Spinal cord (tissue), 10 donors: ENCODE results near the gene PLAAT2. TPM values are rescaled to one million over a fixed set of nuclear protein-coding genes. Genes with fewer than 3 reads are reported as not detected.
"Not testable (repeated sequence)": the region's sequence is repeated elsewhere in the genome, so short reads cannot be mapped to it uniquely, and the experiment has no call there.

Experiments
- DNase-seq, 6 donors: peaks; one replicate each; pipeline versions ENCODE4 v3.0.0 to v3.0.0-alpha.2; 2013 to 2015; ENCODE audit warnings: low spot score in 6 of 6, low read depth in 4 of 6
- H3K27ac ChIP-seq: one replicate; pipeline ENCODE4 v1.5.1; 2013; ENCODE audit warnings: low read depth, low read length, control low read depth
- H3K27me3 ChIP-seq: one replicate; pipeline ENCODE4 v1.6.1; 2013; ENCODE audit warnings: low read length; ENCODE audit not compliant: control insufficient read depth, insufficient read depth
- H3K36me3 ChIP-seq: one replicate; pipeline ENCODE4 v1.6.1; 2013; ENCODE audit warnings: low read length; ENCODE audit not compliant: control insufficient read depth, insufficient read depth
- H3K4me1 ChIP-seq: one replicate; pipeline ENCODE4 v1.6.1; 2013; ENCODE audit warnings: low read length; ENCODE audit not compliant: control insufficient read depth, insufficient read depth
- H3K4me3 ChIP-seq: one replicate; pipeline ENCODE4 v1.5.1; 2013; ENCODE audit warnings: low read depth, low read length, control low read depth
- H3K9me3 ChIP-seq: one replicate; pipeline ENCODE4 v1.6.1; 2013; ENCODE audit warnings: low read length; ENCODE audit not compliant: control insufficient read depth, insufficient read depth
- WGBS: methylation state at CpG from one replicate; pipeline ENCODE4 v1.1.5; 2013; ENCODE audit warnings: missing lambda C conversion rate; ENCODE audit not compliant: insufficient coverage; 5-methylcytosine and 5-hydroxymethylcytosine counted together
- polyA plus RNA-seq, 2 donors: library from polyadenylated mRNA; unstranded; fragments of 120-200 nt; gene quantifications; one replicate each; pipeline ENCODE4 v1.2.1, GENCODE V29; 2013; ENCODE audit not compliant: insufficient read length in 2 of 2
- total RNA-seq, 2 donors: library from RNA; depleted of rRNA in 1 of 2; stranded (reverse); fragments of 120-200 nt in 1 of 2; fragments of >200 nt in 1 of 2; gene quantifications; one replicate each; pipeline versions ENCODE4 v1.2.3 to v1.2.4, GENCODE V29; 2013 to 2014
- donor health status: healthy.

The PLAAT2 gene
- total and polyA plus RNA-seq, 4 donors, result 0.28 to 0.72 (median 0.35) TPM; not detected in 1

- DNase-seq, result peak in 1 of 6 donors; percentile 76
- H3K4me1 ChIP-seq, result peaks cover 16% of the 10 kb centered on the region
- not testable (repeated sequence) for H3K9me3 ChIP-seq, H3K4me3 ChIP-seq, H3K36me3 ChIP-seq, H3K27me3 ChIP-seq
- peak overlapping the region; percentile 67 for H3K27ac ChIP-seq
- 79% methylated on average over 4 of the region's 11 CpGs for whole genome bisulfite sequencing
Measured at GRCh38 chr11:63602290-63603179, 39.4 kb upstream of the PLAAT2 start.

DNA sequence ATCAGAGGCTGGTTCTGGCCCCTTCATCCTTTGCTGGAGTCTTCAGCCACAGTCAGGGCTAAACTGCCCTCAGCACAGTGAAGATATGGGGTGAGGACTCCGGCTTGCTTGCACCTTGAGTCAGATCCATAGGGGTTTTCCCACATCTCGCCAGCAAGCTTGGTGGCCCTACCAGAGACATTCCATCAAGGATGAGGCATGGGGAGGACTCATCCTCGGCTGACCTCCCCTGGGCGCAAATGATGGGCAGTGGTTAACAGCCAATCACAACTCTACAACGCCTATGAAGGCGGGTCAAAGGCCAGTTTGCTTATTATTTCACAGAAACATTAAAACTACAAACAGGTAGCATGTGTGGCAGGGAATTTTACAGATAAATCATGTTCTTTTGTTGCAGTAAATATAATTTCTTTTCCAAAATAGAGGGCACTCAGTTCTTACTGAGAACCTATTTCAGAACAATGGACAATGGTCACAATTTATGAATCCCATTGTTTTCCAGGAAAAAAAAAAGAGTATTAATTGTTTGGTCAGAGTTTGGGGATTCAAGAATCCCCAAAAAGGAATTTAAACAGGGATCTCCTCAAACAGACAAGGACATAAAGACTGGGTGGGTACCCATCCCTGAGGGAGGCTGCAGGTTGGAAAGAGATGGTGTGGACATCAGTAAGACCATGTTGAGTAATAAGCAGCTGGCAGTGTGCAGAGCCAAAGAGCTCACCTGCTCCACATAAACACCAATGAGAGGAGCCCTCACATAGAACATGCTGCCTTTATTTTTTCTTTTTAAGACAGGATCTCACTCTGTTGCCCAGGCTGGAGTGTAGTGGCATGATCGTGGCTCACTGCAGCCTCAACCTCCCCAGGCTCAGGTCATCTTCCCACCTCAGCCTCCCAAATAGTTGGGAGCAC lies 36.3 kb upstream of the PLAAT2 start:
- Histone ChIP-seq H3K4me3 (no peak overlapping the region), H3K4me1 (peaks cover 16% of the 10 kb centered on the region), H3K27ac (no peak overlapping the region), H3K36me3 (peaks cover 4% of the 10 kb centered on the region), H3K27me3 (no peaks in the 10 kb centered on the region), H3K9me3 (no peaks in the 10 kb centered on the region)
- 100% methylated on average over 2 of the region's 7 CpGs for WGBS
- DNase-seq, result no peak

GRCh38 chr11:63598556-63598955 lies 35.4 kb upstream of the PLAAT2 start:
- DNase-seq, result no peak
- no peaks in the 10 kb centered on the region for H3K27me3 ChIP-seq
- peaks cover 12% of the 10 kb centered on the region for H3K4me1 ChIP-seq
- 77% methylated on average over 3 of the region's 4 CpGs for WGBS
- no peak overlapping the region for H3K27ac ChIP-seq
- H3K36me3 ChIP-seq, result peaks cover 4% of the 10 kb centered on the region
- H3K4me3 ChIP-seq, result no peak overlapping the region
- no peaks in the 10 kb centered on the region for H3K9me3 ChIP-seq

DNA sequence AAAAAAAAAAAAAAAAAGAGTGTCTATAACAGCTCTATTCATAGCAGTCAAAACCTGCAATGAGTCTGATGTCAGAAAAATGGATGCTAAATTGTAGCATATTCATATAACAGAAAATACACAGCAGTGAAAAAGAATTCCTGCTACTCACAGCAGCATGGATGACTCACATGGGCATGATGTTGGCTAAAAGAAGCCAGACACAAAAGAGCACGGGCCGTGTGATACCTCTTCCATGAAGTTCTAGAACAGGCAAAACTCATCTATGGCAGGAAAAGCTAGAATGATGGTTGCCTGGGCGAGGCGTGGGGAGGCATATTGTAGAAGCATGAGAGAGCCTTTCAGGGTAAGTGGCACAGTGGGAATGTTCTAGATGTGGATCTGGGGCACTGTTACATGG lies 32.1 kb upstream of the PLAAT2 start:
- H3K36me3 ChIP-seq, result peaks cover 4% of the 10 kb centered on the region
- no peaks in the 10 kb centered on the region for H3K9me3 ChIP-seq
- no peaks in the 10 kb centered on the region for H3K27me3 ChIP-seq
- no peak for DNase-seq
- H3K4me1 ChIP-seq, result peaks cover 4% of the 10 kb centered on the region
- 97% methylated on average over 4 of the region's 4 CpGs for WGBS
- no peak overlapping the region for H3K27ac ChIP-seq
- H3K4me3 ChIP-seq, result no peak overlapping the region

GRCh38 chr11:63592975-63593395 lies 29.8 kb upstream of the PLAAT2 start:
- Histone ChIP-seq H3K27ac (no peak overlapping the region), H3K9me3 (no peaks in the 10 kb centered on the region), H3K4me3 (no peak overlapping the region), H3K36me3 (peaks cover 8% of the 10 kb centered on the region), H3K27me3 (no peaks in the 10 kb centered on the region), H3K4me1 (no peaks in the 10 kb centered on the region)
- WGBS, result 52% methylated on average over 3 of the region's 4 CpGs
- DNase-seq, result no peak

DNA sequence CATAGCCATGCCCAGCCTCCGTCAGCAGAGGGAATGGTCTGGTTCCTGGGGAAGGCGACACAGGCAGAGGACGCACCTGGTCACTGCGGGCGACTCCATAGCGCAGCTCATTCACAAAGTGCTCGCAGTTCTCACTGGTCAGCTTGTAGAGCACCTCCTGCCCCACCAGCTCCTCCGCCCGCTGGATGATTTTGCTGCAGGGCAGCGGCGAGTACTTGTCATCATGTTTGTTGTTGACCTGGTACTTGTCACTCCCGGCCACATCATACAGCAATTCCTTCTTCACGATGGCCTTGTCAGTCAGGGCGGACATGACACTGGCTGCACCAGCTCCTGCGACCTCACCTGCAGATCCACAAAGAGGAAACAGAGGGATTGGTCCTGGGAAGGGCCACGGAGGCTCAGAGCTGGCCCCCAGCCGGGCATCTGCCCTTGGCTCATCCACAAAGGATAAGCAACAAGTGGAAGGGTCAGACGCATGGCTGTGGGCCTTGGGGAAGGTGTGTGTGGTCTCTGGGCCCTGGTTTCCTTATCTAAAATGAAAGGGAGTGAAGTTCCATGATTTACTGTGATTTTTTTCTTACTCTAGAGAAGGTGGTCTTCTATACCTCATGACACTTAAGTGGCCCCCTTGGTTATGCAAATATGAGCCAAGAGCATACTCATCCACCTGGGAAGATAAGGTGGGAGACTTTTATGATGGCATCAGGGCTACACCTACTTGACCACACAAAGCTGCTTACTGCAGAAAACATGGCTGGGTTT lies 27.0 kb upstream of the PLAAT2 start:
- no peak overlapping the region for H3K4me3 ChIP-seq
- H3K36me3 ChIP-seq, result peaks cover 7% of the 10 kb centered on the region
- no peak overlapping the region for H3K27ac ChIP-seq
- no peaks in the 10 kb centered on the region for H3K9me3 ChIP-seq
- H3K4me1 ChIP-seq, result no peaks in the 10 kb centered on the region
- no peak for DNase-seq
- 91% methylated on average over 18 of the region's 18 CpGs for WGBS
- no peaks in the 10 kb centered on the region for H3K27me3 ChIP-seq

GRCh38 chr11:63589000-63589399 lies 25.8 kb upstream of the PLAAT2 start:
- H3K36me3 ChIP-seq, result peaks cover 7% of the 10 kb centered on the region
- H3K27me3 ChIP-seq, result no peaks in the 10 kb centered on the region
- no peak overlapping the region for H3K4me3 ChIP-seq
- no peak for DNase-seq
- no peaks in the 10 kb centered on the region for H3K9me3 ChIP-seq
- no peak overlapping the region for H3K27ac ChIP-seq
- H3K4me1 ChIP-seq, result no peaks in the 10 kb centered on the region
- WGBS, result no CpG with 5 or more reads among the region's 3 CpGs

GRCh38 chr11:63586451-63587166 lies 23.4 kb upstream of the PLAAT2 start:
- H3K36me3 ChIP-seq, result peaks cover 7% of the 10 kb centered on the region
- no peaks in the 10 kb centered on the region for H3K27me3 ChIP-seq
- H3K4me1 ChIP-seq, result no peaks in the 10 kb centered on the region
- no CpG with 5 or more reads among the region's 6 CpGs for WGBS
- H3K27ac ChIP-seq, result no peak overlapping the region
- H3K4me3 ChIP-seq, result no peak overlapping the region
- no peak for DNase-seq
- H3K9me3 ChIP-seq, result no peaks in the 10 kb centered on the region

GRCh38 chr11:63583357-63583677 lies 20.1 kb upstream of the PLAAT2 start:
- DNase-seq, result peak in 1 of 6 donors; percentile 23
- H3K36me3 ChIP-seq, result peaks cover 2% of the 10 kb centered on the region

More at GRCh38 chr11:63583357-63583677, 20.1 kb upstream of the PLAAT2 start:
- Histone ChIP-seq H3K4me3 (no peak overlapping the region), H3K4me1 (no peaks in the 10 kb centered on the region), H3K27ac (peak overlapping the region; percentile 76), H3K27me3 (no peaks in the 10 kb centered on the region), H3K9me3 (no peaks in the 10 kb centered on the region)
